BLaER1 treated with 17β-estradiol and CSF1 and Interleukin-3, amounts not matched to agents 10 nM and 100 nM (cell line): ENCODE results near the gene ZBTB46.
A peak's percentile ranks its signal among the peaks of the same experiment; 100 is the strongest.

Experiments used
- H3K27ac ChIP-seq, 11 experiments: shearing (Covaris generic); formaldehyde crosslinking; 2 replicates each; pipeline ENCODE4 v1.8.1; 2022
- H3K27me3 ChIP-seq, 11 experiments: shearing (Covaris generic); formaldehyde crosslinking; 2 replicates each; pipeline ENCODE4 v1.8.1; 2022
- H3K36me3 ChIP-seq, 11 experiments: shearing (Covaris generic); formaldehyde crosslinking; 2 replicates each; pipeline ENCODE4 v1.8.1; 2022
- H3K4me1 ChIP-seq, 10 experiments: shearing (Covaris generic); formaldehyde crosslinking; 2 replicates each; pipeline ENCODE4 v1.8.1; 2022
- H3K4me2 ChIP-seq, 11 experiments: shearing (Covaris generic); formaldehyde crosslinking; 2 replicates each; pipeline ENCODE4 v1.8.1; 2022
- H3K4me3 ChIP-seq, 10 experiments: shearing (Covaris generic); formaldehyde crosslinking; 2 replicates each; pipeline ENCODE4 v1.8.1; 2022
- H3K9ac ChIP-seq, 11 experiments: shearing (Covaris generic); formaldehyde crosslinking; 2 replicates each; pipeline ENCODE4 v1.8.1; 2022
- H3K9me3 ChIP-seq, 11 experiments: shearing (Covaris generic); formaldehyde crosslinking; replicated peaks in 1 of 11; 2 replicates each; pipeline ENCODE4 v1.8.1; 2022
- H4K20me1 ChIP-seq, 11 experiments: shearing (Covaris generic); formaldehyde crosslinking; 2 replicates each; pipeline ENCODE4 v1.8.1; 2022
- Cebpa-rat ChIP-seq, 11 experiments: shearing (Covaris generic); IDR thresholded peaks; 2 replicates each; pipeline ENCODE4 v1.8.1; 2022

The ZBTB46 gene

DNA sequence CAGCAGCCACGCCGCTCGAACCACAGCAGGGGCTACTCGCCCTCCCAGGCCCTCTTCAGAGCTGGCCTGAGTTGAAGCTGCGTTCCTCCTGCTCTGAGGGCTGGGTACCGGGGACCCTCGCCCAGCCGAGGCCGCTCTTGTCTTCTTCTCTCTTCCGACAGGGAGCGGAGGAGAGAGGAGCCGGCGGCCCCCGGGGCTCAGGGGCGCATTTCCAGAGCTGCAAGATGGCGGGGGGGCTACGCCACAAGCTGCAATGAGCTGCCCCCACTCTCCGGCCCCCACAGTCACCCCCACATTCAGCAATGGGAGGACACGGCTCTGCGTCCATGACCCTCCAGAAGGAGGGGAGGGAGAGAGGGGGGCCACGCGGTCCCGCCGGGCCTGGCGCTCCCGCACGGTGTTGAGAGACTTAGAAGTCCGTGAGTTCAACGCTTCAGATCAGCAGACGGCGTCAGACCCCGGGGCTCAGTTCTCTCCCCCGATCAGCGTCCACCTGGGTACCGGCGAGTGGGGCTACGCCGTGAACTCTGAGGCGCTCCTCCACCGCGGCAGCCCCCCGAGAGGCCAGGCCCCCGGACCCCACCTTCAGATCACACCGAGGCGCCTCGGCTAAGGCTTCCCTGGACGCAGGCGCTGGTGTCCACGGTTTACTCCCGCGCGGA lies 59.9 kb downstream of the ZBTB46 start:
- peaks cover 12 to 39% (median 28%) of the 10 kb centered on the region in 10 experiments; a peak in 19 of 20 replicates for H3K4me1 ChIP-seq
- H3K9ac ChIP-seq = no peak overlapping the region
- no peak for TF ChIP-seq Cebpa-rat (IDR thresholded peaks at IDR 0.05)
- H4K20me1 ChIP-seq = peaks cover 0 to 53% (median 0%) of the 10 kb centered on the region in 11 experiments; a peak in 6 of 22 replicates
- H3K9me3 ChIP-seq = no peaks in the 10 kb centered on the region
- no peak overlapping the region for H3K4me2 ChIP-seq
- peaks cover 0 to 61% (median 0%) of the 10 kb centered on the region in 11 experiments; a peak in 4 of 22 replicates for H3K36me3 ChIP-seq
- no peak overlapping the region for H3K27ac ChIP-seq
- peaks cover 0 to 5% (median 0%) of the 10 kb centered on the region in 11 experiments; a peak in 3 of 22 replicates for H3K27me3 ChIP-seq
- H3K4me3 ChIP-seq = no peak overlapping the region

DNA sequence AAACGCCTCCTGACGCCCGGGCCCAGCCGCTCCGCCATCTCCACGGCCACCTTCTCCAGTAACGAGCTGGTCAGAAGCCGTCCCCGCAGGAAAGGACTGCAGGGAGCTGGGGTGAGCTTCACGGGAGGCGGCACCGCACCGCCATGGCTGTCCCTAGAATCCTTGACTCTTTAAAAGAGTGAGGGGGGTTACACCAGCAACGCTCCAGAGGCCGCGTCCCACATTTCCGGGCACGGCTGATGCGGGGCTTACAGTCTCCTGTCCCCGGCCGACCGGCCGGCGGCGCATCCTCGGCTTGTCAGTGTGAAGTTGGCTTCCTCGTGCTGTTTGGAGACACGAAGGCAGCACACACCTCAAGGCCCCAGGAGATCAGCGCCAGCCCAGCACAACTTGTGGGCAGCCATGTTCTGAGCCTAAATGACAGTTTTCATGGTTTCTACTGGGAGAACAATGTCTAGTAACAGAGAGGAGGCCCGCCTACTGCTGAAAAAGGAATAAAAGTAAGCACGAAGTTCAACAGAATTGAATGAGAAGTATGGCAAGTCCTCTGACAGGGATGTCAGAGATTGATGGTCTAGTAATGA lies 61.1 kb downstream of the ZBTB46 start:
- H3K4me2 ChIP-seq = peak overlapping the region in 4 of 11 experiments; percentile 10 to 38 (median 22); a peak in 5 of 22 replicates
- peaks cover 8 to 32% (median 21%) of the 10 kb centered on the region in 10 experiments; a peak in 19 of 20 replicates for H3K4me1 ChIP-seq
- H3K9me3 ChIP-seq = no peaks in the 10 kb centered on the region
- no peak overlapping the region for H3K27ac ChIP-seq
- H3K36me3 ChIP-seq = peaks cover 0 to 52% (median 0%) of the 10 kb centered on the region in 11 experiments; a peak in 4 of 22 replicates
- H3K4me3 ChIP-seq = no peak overlapping the region
- H3K9ac ChIP-seq = no peak overlapping the region
- H4K20me1 ChIP-seq = peaks cover 0 to 41% (median 0%) of the 10 kb centered on the region in 11 experiments; a peak in 5 of 22 replicates
- TF ChIP-seq Cebpa-rat (IDR thresholded peaks at IDR 0.05) = no peak
- peaks cover 0 to 3% (median 0%) of the 10 kb centered on the region in 11 experiments; a peak in 3 of 22 replicates for H3K27me3 ChIP-seq

DNA sequence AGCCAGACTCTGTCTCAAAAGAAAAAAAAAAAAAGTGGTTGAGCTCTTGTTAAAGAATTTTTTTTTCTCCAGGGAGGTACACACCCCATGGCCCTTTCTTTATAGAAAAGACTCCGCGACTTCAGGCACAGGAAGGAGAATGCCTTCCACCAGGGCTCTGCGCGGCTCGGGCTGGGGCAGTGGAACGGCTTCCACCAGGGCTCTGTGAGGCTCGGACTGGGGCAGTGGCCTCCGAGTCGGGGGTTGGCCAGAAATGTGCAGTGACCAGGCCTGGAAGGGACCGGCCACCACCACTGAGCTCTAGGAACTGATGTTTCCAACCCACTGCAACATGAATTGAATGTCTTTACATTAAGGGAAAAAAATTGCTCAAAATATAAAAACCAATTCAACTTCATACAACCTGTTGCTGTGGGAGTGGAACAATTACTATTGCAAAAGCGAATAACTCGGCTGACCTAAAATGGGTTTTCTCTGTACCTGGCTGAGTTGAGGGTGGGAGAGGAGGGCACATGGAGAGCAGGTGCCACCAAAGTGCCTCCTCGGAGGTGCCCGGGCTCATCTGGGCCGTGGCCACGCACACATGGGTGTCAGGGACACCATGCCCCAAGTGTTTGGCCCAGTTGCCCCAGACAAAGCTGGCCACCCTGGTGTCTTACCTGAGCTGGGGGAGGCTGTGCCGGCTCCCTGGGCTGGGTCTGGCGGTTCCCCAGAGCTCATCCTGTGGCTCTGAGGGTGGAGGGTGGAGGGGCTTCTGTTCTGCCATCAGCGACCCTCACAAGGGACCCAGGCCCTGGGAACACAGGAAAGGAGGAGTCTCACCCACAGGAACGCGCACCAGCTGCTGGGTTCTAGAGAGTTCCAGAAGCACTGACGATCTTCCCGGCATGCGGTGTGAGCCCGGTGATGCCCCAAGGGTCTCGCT lies 62.2 kb downstream of the ZBTB46 start:
- H3K27ac ChIP-seq = no peak overlapping the region
- TF ChIP-seq Cebpa-rat (IDR thresholded peaks at IDR 0.05) = no peak
- no peaks in the 10 kb centered on the region for H3K9me3 ChIP-seq
- no peak overlapping the region for H3K4me3 ChIP-seq
- H3K36me3 ChIP-seq = peaks cover 0 to 52% (median 0%) of the 10 kb centered on the region in 11 experiments; a peak in 4 of 22 replicates
- H3K4me1 ChIP-seq = peaks cover 0 to 21% (median 10%) of the 10 kb centered on the region in 10 experiments; a peak in 13 of 20 replicates
- peaks cover 0 to 34% (median 0%) of the 10 kb centered on the region in 11 experiments; a peak in 4 of 22 replicates for H4K20me1 ChIP-seq
- H3K9ac ChIP-seq = no peak overlapping the region
- H3K27me3 ChIP-seq = no peaks in the 10 kb centered on the region
- peak overlapping the region in 2 of 11 experiments; percentile 10 to 38; a peak in 2 of 22 replicates for H3K4me2 ChIP-seq

DNA sequence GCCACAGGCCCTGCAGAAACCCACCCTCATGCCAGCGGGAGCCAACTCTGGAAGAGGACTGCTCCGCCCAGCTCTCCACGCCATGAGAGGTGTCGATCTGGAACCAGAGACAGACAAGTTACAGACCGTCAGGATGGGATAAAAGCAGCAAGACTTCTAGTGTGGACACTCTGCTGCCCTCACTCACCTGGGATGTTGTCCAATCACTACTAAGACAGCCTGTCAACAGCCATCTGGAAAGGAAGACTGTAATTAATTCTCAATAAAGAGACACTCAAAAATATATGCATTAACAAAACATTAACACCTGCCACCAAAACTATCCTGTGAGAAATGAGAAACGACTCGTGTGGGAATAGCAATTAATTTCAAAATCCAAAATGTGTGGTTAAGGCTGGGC lies 63.2 kb downstream of the ZBTB46 start:
- Histone ChIP-seq H3K9ac (no peak overlapping the region), H3K9me3 (no peaks in the 10 kb centered on the region), H3K4me2 (no peak overlapping the region), H3K4me1 (peaks cover 0 to 12% (median 2%) of the 10 kb centered on the region in 10 experiments; a peak in 10 of 20 replicates), H3K36me3 (peaks cover 0 to 56% (median 0%) of the 10 kb centered on the region in 11 experiments; a peak in 4 of 22 replicates), H4K20me1 (peaks cover 0 to 26% (median 0%) of the 10 kb centered on the region in 11 experiments; a peak in 4 of 22 replicates), H3K27me3 (no peaks in the 10 kb centered on the region), H3K4me3 (no peak overlapping the region), H3K27ac (no peak overlapping the region)
- TF ChIP-seq Cebpa-rat (IDR thresholded peaks at IDR 0.05) = no peak

DNA sequence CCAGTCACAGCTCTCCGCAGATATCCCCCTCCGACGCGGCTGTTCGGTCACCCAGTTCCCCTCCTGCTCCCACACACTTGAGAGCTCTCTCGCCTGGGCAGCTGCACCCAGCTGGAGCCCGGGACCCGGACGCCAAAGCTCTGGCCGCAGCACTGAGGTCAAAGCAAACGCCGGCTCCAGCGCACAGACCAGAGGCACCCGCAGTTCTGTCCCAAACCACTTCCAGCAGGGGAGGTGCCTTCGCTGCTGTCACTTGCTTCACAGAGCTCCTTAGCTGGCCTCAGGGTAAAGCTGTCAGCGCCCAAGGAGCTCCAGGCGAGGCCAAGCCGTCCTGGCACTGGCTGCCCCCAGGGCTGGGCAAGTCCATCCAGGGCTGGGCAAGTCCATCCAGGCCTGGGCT lies 63.6 kb downstream of the ZBTB46 start:
- Histone ChIP-seq H3K27ac (no peak overlapping the region), H3K27me3 (no peaks in the 10 kb centered on the region), H3K4me3 (no peak overlapping the region), H3K9me3 (no peaks in the 10 kb centered on the region), H4K20me1 (peaks cover 0 to 22% (median 0%) of the 10 kb centered on the region in 11 experiments; a peak in 4 of 22 replicates), H3K4me2 (no peak overlapping the region), H3K4me1 (peaks cover 0 to 10% (median 0%) of the 10 kb centered on the region in 10 experiments; a peak in 6 of 20 replicates), H3K9ac (no peak overlapping the region), H3K36me3 (peaks cover 0 to 56% (median 0%) of the 10 kb centered on the region in 11 experiments; a peak in 4 of 22 replicates)
- no peak for TF ChIP-seq Cebpa-rat (IDR thresholded peaks at IDR 0.05)

DNA sequence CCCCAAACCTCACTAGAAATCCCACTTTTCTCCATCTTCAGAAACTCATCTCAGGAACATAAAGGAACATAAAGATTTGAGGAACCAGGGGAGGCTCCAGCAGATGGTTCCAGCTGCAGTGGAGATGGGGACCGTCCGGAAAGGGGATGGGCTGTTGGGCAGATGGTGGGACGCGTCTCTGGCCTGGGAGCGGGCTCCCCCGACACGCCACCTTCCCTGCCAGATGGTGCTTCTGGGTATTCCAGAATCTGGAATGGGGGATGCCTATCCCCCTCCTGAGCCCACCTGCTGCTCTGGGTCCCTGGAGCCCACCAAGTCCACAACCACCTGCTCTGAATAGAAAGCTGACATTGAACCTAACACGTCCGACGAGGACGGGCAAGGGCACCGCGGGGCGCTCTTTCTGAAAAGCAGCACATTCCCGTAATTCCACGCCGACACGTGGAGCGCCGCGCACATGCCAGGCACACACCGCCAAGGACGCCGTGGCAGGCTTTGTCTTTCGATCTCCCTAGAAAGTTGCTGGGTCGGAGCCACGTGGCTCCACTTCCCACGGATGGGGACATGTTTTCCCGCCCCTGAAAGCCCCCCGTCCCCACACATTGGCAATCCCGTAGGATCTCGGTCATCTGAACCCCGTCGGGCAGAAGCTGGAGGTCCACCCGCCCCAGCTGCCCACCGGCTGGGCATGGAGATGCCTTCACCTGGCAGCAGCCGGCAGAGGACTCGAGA lies 64.2 kb downstream of the ZBTB46 start:
- TF ChIP-seq Cebpa-rat (IDR thresholded peaks at IDR 0.05) = no peak
- H3K9ac ChIP-seq = no peak overlapping the region
- H3K4me1 ChIP-seq = peaks cover 0 to 10% (median 0%) of the 10 kb centered on the region in 10 experiments; a peak in 6 of 20 replicates
- H4K20me1 ChIP-seq = peaks cover 0 to 19% (median 0%) of the 10 kb centered on the region in 11 experiments; a peak in 3 of 22 replicates
- H3K4me3 ChIP-seq = no peak overlapping the region
- H3K9me3 ChIP-seq = no peaks in the 10 kb centered on the region
- H3K27ac ChIP-seq = no peak overlapping the region
- H3K36me3 ChIP-seq = peaks cover 0 to 56% (median 0%) of the 10 kb centered on the region in 11 experiments; a peak in 4 of 22 replicates
- H3K4me2 ChIP-seq = no peak overlapping the region
- H3K27me3 ChIP-seq = no peaks in the 10 kb centered on the region

DNA sequence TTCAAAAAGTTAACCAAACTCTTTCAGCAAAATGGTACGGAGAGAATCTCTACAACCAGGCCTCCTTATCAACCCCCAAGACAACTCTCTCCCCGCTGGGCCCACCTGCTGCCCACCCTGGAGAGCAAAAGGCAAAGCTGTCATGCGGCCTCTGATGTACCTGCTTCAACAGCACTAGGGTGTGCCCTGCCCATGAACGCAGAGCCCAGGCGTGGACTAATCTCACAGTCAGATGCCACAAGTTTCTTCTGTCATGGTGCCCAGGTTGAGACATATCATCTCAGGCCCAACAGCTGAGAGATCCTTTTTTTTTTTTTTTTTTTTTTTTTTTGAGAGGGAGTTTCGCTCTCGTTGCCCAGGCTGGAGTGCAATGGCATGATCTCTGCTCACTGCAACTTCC lies 65.2 kb downstream of the ZBTB46 start:
- peaks cover 0 to 13% (median 0%) of the 10 kb centered on the region in 11 experiments; a peak in 3 of 22 replicates for H4K20me1 ChIP-seq
- no peak overlapping the region for H3K4me2 ChIP-seq
- peaks cover 0 to 50% (median 0%) of the 10 kb centered on the region in 11 experiments; a peak in 4 of 22 replicates for H3K36me3 ChIP-seq
- H3K27ac ChIP-seq = no peak overlapping the region
- H3K9me3 ChIP-seq = no peaks in the 10 kb centered on the region
- peaks cover 0 to 10% (median 0%) of the 10 kb centered on the region in 10 experiments; a peak in 6 of 20 replicates for H3K4me1 ChIP-seq
- H3K9ac ChIP-seq = no peak overlapping the region
- H3K27me3 ChIP-seq = no peaks in the 10 kb centered on the region
- H3K4me3 ChIP-seq = no peak overlapping the region
- no peak for TF ChIP-seq Cebpa-rat (IDR thresholded peaks at IDR 0.05)
